GM18907 (cell line): Measurements from ENCODE around the gene HMGCS2.
A peak's percentile ranks its signal among the peaks of the same experiment; 100 is the strongest.

ENCODE experiments used
- ATAC-seq: cut with Tn5 transposase; IDR thresholded peaks from one replicate; pipeline ENCODE4 v1.9.1; 2021; ENCODE audit warnings: mild to moderate bottlenecking, moderate library complexity; ENCODE audit not compliant: unreplicated experiment

The HMGCS2 gene

DNA sequence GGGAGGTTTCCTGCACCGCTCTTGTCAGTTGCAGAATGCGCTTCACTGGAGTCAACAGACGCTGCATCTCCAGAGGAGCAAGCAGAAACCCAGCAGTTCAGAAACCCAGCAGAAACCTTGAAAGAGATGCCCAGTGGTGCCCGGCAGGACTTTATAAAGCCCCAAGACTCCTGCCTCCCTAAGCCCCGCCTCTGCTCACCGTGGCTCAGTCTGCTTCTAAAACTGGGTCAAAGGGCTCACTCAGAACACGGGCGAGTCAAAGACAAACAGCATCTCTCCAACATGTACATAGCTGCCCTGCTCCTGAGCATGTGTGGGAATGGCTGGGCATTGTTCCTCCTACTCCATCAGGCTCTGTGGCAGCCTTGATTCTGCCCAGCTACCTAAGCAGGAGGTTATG, at the start of gene HMGCS2:
Gene HMGCS2 (minus strand): TSS at position 128 of the 400 bp plus-strand sequence. CDS start 61 bp downstream, at position 67.
- no peak for ATAC-seq

DNA sequence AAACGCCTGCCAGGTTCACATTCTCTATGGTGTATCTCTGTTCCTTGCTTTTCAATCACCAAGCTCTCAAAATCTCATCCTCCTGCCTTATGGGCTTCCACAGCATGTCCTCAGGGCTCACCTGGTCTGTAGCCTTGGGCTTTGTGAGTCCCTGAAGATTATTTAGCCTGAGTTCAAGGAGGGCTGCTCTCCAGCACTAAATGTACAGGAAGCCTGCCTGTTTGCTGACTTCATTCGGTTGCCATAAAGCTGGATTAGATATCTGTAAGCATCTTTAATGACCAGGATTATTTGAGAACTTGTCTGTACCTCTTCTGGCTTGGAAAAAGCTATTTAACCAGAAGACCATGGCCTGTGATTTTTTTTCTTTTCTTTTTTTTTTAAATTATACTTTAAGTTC, 49.5 kb upstream of the HMGCS2 start:
- no peak for ATAC-seq

DNA sequence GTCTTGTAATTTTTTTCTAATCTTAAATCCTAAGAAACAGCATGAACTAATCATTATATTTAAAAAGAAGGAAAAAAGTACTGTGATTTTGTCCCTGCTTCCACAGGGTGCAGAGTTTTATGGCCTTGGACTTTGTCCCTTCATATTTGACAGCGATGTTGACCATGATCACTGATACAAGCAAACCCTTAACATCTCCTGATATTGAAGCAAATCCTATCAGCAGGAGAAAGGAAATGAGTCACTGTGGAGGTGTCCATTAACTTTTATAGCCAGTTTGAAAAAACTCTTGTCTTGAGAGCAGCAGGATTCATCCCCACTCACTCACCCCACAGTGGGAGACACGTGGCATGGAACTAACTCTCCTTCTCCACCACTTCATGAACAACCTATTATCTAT, 47.7 kb upstream of the HMGCS2 start:
- ATAC-seq = no peak

DNA sequence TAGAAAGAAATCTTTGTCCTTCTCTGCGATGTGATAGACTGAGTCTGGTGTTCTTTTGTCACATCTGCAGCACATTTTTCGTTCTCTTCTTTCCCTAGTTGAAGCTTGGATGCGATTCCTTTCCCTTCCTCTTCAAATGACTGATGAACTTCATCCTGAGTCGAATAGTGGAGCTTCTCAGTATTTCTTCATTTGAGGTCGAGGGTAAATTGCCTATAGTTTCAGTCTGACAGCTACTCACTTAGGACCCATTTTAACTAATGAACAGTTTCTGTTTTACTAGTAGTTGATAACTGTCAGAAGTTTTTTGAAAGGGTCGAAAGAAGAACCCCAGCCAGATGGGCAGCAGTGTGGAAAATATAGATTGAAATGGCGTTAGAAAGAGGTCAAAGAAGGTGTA, 47.2 kb upstream of the HMGCS2 start:
- no peak for ATAC-seq

DNA sequence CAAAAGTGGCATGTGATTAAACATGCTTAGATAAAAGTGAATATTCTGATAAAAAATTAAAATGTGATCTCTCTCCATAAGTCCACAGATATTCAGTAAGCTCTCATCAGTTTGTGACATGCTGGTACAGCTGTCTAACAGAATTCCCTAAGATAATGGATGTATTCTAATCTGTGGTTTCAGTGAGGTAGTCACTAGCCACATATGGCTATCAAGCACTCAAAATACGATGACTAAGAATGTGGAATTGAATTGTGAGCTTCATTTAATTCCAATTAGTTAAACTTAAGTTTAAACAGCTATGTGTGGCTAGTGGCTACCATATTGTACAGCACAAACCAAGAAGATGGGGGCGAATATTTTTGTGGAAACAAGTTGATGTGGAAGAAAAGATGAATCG, 46.7 kb upstream of the HMGCS2 start:
- ATAC-seq = no peak

GRCh38 chr1:119814288-119814687, 45.6 kb upstream of the HMGCS2 start:
- ATAC-seq = no peak

DNA sequence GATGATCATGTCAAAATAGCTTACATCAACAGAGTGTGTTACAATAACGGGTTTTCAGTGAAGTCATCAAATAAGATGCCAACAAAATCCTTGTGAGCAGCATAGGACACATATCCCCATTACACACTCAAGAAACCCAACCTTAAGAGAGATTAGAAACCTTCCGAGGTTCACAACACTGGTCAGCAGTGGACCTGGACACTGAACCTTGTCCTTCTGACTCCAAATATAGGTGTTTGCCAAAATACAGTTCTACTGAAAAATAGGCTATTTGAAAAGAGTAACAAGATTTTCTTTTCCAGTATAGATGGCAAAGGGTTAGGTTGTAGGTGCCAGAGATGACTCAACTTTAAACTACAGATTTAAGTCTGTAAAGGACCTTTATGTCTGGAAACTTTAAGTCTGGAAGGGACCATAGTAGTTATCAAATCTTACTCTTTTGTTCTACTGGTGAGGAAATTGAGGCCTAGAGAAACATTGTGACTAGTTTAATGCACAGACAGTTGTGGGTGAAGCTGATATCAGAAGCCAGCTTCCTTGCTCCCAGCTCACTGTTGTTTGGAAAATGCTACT, 43.4 kb upstream of the HMGCS2 start:
- ATAC-seq = no peak

DNA sequence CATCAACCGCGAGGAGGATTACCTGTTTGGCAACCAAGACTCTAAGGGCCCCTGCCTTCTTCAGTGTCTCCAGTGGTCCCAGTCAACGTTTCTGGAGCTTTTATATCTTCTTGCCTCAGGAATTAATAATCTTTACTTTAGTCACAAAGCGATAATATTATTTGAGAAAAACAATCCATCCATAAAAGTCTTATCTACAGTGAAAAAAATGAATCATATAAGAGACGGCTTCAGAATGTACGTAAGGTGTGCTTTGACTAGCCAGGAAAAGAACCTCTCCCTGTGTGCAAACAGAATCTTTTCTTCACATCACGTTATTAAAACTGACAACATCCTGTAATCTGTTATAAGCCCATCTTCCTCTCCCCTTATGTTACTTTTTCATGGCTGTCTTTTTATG, 42.7 kb upstream of the HMGCS2 start, which contains the start of gene REG4:
Gene REG4 (minus strand): TSS at position 74 of the 400 bp plus-strand sequence. CDS start 2,691 bp downstream, outside the sequence.
- no peak for ATAC-seq

DNA sequence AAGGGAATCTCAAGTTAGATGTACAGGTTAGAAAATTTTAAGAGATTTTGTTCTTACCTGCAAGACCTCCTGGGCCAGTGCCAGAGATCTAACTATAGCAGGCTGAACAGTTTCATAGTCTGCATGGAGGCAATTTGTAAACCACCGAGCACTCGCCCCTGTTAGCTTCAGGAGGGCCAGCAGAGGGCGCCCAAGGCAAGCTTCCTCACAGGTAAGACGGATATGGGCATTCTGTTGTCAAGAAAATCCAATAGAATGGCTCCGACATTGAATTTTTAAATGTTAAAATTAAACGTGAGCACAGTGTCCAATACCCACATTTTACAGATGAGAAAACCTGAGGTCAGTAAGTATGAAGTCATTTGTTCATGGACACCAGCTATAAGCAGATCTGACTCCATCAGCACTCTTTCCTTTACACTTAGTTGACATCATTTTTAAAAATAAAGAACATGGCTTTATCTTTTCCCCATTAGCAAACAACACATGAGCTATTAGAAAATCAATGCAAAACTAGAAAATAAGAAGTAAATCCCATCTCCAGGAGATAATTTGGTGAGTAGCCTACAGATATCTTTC, 40.4 kb upstream of the HMGCS2 start:
- peak; percentile 80 for ATAC-seq

DNA sequence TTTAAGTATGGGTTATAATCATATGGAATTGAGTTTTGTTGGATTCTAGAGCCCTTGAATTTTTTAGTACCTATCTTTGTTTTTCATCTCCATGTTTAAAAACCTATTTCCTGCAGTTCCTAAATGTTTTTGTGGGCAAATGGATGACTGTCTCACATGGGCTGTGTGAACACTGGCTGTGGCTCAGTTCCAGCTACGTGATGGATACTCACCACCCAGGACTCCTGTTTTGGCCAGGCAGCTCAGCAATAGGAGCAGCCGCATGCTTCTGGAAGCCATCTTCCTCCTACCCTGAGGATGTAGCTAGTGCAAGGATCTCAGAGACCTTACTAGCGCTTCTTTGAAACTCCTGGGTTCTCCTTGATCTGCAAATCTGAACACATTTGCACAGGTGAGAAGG, 39.8 kb upstream of the HMGCS2 start:
- ATAC-seq = no peak

DNA sequence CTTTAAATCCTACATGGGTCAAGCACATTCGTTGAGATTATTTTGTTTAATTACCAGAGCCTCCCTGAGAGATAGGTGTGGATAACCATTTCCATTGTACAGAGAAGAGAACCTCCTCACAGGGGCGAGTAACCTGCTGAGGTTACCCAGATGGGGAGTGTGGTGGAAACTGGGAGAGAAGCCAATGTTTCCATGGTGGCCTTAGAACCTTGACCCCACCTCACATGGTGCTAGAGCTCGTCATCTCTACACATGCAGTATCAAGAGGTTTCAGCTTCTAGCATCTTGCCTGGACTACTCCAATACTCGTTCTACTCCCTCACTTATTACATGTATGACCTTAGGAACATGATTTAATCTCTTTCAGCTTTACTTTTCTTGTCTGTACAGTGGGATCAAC, 37.8 kb upstream of the HMGCS2 start:
- ATAC-seq = no peak

DNA sequence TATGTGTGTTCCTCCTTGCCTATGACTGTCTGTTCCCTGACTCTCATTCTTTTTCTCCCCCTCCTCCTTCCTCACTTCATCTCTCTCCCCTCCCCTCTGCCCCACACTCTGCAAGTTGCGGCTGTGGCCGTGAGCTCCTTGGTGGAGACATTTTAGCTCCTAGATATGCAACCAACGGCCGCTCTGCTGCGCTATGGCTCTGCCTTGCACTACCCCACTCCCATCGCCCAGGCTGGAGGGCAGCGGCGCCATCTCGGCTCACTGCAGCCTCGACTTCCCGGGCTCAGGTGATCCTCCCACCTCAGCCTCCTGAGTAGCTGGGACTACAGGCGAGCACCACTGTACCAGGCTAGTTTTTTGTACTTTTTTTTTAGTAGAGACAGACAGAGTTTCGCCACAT, 37.0 kb upstream of the HMGCS2 start:
- ATAC-seq = no peak

DNA sequence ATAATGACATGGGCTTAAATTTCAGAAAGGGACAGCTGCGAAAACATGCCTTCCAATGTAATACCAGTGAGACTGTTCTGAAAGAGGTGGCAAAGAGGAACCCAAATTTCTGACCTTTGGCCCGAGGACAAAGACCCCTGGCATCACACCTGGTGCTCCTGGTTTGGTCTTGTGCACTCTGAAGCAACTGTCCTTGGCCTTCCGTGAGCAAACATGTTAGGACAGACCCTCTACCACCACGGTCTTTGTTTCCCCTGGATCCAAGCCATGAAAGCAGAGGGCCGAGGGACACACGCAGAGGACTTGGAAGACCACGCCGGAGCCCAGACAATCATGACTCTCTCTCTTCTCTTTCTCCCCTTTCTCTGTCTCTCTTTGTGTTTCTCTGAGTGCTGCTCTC, 36.5 kb upstream of the HMGCS2 start:
- ATAC-seq = no peak

DNA sequence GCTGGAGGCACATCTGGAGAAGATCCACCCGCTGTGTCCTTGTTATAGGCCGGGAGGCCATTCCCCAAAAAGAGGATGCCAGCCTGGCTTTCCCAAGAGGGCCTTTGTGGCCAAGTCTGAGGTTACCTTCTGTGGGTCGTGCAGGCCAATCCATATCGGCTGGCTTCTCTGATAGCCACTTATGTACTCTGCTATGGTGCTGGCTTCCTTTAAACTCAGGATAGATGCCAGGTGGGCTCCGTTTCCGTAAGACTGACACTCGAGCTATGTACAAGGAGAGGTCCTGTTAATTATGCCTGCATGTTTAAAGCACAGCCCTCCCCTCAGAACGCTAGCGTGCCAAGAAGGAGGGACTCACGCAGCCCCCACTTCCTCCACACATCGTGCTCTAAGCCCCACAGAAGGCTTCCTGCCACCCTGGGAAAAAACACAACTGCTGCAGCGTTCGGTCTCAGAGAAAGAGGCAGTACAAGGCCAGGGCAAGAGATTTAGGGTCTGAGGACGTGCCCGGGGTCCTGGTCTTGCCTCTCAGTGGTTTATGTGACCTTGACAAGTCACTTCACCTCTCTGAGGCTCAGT, 31.0 kb upstream of the HMGCS2 start:
- ATAC-seq = no peak

DNA sequence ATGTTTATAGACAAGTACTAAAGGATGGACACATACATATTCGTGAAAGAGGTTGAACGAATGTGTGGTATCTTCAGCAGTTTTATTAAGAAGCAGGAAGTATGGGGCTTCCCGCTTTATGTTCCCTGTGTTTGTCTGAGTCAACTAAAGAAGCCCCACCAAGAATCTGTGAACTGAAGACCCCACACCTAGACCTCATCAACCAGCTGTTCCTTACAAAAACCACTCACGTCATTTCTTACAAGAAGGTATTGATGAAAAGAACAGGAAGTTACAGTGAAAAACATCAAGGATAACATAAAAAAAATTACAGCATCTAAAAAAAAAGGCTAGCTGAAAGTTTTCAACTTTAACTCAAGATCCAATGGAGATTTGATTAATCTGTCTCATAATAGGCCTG, 30.3 kb upstream of the HMGCS2 start:
- ATAC-seq = no peak

DNA sequence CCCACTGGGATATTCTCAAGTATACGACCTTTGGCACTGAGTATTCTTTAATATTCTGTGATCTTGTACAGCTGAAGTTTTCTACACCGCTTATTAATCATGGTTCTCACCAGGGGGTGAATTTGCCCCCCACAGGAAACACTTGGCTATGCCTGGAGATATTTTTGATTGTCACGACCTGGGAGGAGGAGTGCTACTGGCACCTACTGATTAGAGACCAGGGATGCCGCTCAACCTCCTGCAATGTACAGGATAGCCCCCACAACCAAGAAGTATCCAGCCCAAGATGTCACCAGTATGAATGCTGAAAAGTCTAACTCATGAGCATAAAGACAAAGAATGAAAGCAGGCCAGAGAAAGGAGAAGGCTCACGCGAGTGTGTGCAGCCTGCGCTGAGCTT, 28.9 kb upstream of the HMGCS2 start:
- ATAC-seq = no peak

GRCh38 chr1:119797162-119797561, 28.5 kb upstream of the HMGCS2 start:
- ATAC-seq = no peak

DNA sequence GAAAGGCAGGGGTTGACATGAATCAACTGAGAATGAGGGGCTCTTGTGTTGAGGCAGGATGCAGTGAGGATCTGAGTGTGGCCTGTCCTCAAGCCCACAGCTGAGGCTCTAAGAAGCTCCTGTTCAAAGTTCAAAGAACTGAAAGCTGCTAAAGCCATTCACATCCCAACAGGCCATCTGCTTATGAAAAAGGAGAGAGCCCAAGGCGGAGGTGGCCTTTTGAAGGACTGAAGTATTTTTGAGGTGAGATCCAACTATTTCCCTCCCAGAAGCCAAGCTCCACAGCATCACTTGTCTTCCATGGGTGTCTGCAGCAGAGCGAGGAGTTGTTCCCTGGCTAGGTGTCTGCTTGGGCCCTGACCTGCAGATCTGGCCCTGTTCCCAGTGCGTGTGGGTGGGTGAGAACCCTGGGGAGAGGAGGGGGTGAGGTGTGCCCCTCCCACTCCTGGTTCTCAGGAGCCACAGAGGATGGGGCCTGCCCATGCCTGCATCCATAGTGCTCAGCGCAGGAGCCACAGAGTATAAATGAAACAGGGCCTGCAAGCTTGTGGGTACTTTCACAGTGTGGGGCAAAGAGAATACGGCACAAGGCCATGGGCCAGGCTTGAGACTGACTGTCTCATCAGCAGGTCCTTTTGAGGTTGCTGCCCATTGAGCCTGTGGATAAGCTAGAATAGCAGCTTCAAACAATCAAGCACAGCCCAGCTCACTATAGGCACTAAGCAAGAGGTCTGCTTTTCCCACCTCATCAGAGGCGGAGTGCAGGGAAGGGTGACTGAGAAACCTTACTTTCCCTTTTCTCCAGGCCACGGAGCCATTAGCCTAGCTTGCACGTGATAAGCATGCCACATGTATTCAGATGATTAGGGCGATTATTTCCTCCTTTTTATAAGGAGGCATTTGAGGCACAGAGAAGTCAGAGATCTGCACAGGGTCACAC, 26.8 kb upstream of the HMGCS2 start:
- ATAC-seq = no peak

DNA sequence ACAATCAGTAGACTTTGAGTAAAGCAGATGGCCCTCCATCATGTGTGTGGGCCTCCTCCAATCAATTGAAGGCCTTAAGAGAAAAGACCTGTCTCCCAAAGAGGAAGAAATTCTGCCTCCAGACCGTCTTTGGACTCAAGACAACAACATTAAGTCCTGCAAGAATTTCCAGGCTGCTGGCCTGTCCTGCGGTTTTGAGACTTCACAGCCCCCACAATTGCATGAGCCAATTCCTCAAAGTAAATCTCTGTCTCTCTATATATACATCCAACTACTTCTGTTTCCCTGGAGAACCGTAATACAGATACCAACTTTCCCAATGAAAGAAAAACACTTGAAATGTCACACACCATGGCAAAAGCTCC, 26.2 kb upstream of the HMGCS2 start:
- ATAC-seq = no peak

- ATAC-seq = no peak
Observed at GRCh38 chr1:119794230-119794875, 25.6 kb upstream of the HMGCS2 start.

GRCh38 chr1:119791377-119791776, 22.7 kb upstream of the HMGCS2 start:
- no peak for ATAC-seq
